SK-N-SH treated with all-trans-retinoic acid at 6 μM for 48 hours (cell line): ENCODE data around the gene ASIC1.
A peak's percentile ranks its signal among the peaks of the same experiment; 100 is the strongest.

Experiments used
- ATAC-seq: fragments of 200-7000 bp; cut with Tn5 transposase; 3 replicates; pipeline ENCODE4 v1.9.1; 2020; ENCODE audit warnings: mild to moderate bottlenecking, moderate library complexity
- ARNTL ChIP-seq: fragments of 450-650 bp; formaldehyde crosslinking; IDR thresholded peaks from 2 replicates; pipeline ENCODE4 v1.5.0; 2020; ENCODE audit warnings: low read depth, mild to moderate bottlenecking, moderate library complexity, borderline replicate concordance
- CSDC2 ChIP-seq: fragments of 250-450 bp; sonication (Bioruptor Pico); IDR thresholded peaks from 2 replicates; pipeline ENCODE4 v1.5.0; 2020; ENCODE audit warnings: mild to moderate bottlenecking, moderate library complexity
- ISL1 ChIP-seq: fragments of 250-450 bp; sonication (Bioruptor Pico); IDR thresholded peaks from 2 replicates; pipeline ENCODE4 v2.1.2; 2022; ENCODE audit warnings: mild to moderate bottlenecking, moderate library complexity
- OSR1 ChIP-seq: fragments of 250-450 bp; sonication (Bioruptor Pico); IDR thresholded peaks from 2 replicates; pipeline ENCODE4 v1.8.0; 2022; ENCODE audit warnings: moderate library complexity, mild to moderate bottlenecking, inconsistent platforms
- PATZ1 ChIP-seq: fragments of 250-450 bp; sonication (Bioruptor Pico); IDR thresholded peaks from 2 replicates; pipeline ENCODE4 v1.8.0; 2020; ENCODE audit warnings: mild to moderate bottlenecking, moderate library complexity, borderline replicate concordance
- PPARA ChIP-seq: fragments of 250-450 bp; sonication (Bioruptor Pico); IDR thresholded peaks from 2 replicates; pipeline ENCODE4 v1.5.0; 2020; ENCODE audit warnings: mild to moderate bottlenecking, borderline replicate concordance
- SNAI2 ChIP-seq: fragments of 250-450 bp; sonication (Bioruptor Pico); IDR thresholded peaks from 2 replicates; pipeline ENCODE4 v1.5.0; 2020; ENCODE audit warnings: mild to moderate bottlenecking, moderate library complexity
- TCF4 ChIP-seq: fragments of 250-450 bp; sonication (Bioruptor Pico); IDR thresholded peaks from 2 replicates; pipeline ENCODE4 v1.8.0; 2021; ENCODE audit warnings: mild to moderate bottlenecking, moderate library complexity, borderline replicate concordance
- ZC3H10 ChIP-seq: fragments of 250-450 bp; sonication (Bioruptor Pico); IDR thresholded peaks from 2 replicates; pipeline ENCODE4 v1.5.1; 2021; ENCODE audit warnings: mild to moderate bottlenecking, moderate library complexity
- ZFP3 ChIP-seq: fragments of 250-450 bp; sonication (Bioruptor Pico); IDR thresholded peaks from 2 replicates; pipeline ENCODE4 v1.5.0; 2020; ENCODE audit warnings: mild to moderate bottlenecking, moderate library complexity
- ZNF565 ChIP-seq: fragments of 450-650 bp; formaldehyde crosslinking; conservative IDR thresholded peaks from 2 replicates; pipeline ENCODE4 v1.5.0; 2020; ENCODE audit warnings: low read depth, mild to moderate bottlenecking, moderate library complexity
- ZNF70 ChIP-seq: fragments of 450-650 bp; formaldehyde crosslinking; IDR thresholded peaks from 2 replicates; pipeline ENCODE4 v1.5.0; 2020; ENCODE audit warnings: mild to moderate bottlenecking, moderate library complexity
- ZNF8 ChIP-seq: fragments of 450-650 bp; formaldehyde crosslinking; IDR thresholded peaks from 2 replicates; pipeline ENCODE4 v1.5.0; 2020; ENCODE audit warnings: mild to moderate bottlenecking, moderate library complexity
- TF ChIP-seq, protein P1 (sequence below): fragments of 250-450 bp; sonication (Bioruptor Pico); IDR thresholded peaks from 2 replicates; pipeline ENCODE4 v1.5.1; 2020; ENCODE audit warnings: low read depth, mild to moderate bottlenecking, moderate library complexity
- TF ChIP-seq, protein P2 (sequence below): fragments of 250-450 bp; sonication (Bioruptor Pico); IDR thresholded peaks from 2 replicates; pipeline ENCODE4 v1.8.0; 2021; ENCODE audit warnings: low read depth, mild to moderate bottlenecking, moderate library complexity, borderline replicate concordance
- TF ChIP-seq, protein P3 (sequence below): fragments of 250-450 bp; sonication (Bioruptor Pico); IDR thresholded peaks from 2 replicates; pipeline ENCODE4 v1.5.1; 2021; ENCODE audit warnings: mild to moderate bottlenecking, moderate library complexity

Gene ASIC1

GRCh38 chr12:50088577-50089335 lies 31.4 kb downstream of the ASIC1 start:
- TF ChIP-seq ZNF8 (CRISPR knock-in tag) (no peak), ZC3H10 (CRISPR knock-in tag) (no peak), SNAI2 (no peak), PPARA (CRISPR knock-in tag) (no peak), ARNTL (CRISPR knock-in tag) (no peak), CSDC2 (CRISPR knock-in tag) (no peak)
- TF ChIP-seq, protein P1, sequence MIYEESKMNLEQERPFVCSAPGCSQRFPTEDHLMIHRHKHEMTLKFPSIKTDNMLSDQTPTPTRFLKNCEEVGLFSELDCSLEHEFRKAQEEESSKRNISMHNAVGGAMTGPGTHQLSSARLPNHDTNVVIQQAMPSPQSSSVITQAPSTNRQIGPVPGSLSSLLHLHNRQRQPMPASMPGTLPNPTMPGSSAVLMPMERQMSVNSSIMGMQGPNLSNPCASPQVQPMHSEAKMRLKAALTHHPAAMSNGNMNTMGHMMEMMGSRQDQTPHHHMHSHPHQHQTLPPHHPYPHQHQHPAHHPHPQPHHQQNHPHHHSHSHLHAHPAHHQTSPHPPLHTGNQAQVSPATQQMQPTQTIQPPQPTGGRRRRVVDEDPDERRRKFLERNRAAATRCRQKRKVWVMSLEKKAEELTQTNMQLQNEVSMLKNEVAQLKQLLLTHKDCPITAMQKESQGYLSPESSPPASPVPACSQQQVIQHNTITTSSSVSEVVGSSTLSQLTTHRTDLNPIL, result no peak
- peak; percentile 21; the same call in 2 of the 3 replicates for ATAC-seq

DNA sequence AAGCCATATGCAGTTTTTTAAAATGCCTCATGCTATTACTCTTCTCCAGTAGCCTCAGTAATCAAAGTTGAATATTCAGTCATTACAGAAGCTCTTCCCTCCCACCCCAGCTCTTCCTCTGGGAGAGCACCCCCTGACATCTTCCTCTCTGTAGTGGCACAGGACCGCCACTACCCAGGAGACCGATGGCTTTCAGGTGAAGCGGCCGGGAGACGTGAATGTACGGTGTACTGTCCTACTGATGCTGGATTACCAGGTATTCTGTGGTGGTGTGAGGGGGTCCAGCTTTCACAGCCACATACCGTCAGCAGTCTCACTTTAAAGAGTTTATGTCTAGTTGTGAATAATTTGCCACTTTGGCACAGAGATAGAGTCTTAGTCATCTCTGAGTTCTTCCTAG lies 32.3 kb downstream of the ASIC1 start:
- no peak for TF ChIP-seq PATZ1 (CRISPR knock-in tag)
- TF ChIP-seq SNAI2, result no peak
- TF ChIP-seq CSDC2 (CRISPR knock-in tag), result no peak
- TF ChIP-seq, protein P2, sequence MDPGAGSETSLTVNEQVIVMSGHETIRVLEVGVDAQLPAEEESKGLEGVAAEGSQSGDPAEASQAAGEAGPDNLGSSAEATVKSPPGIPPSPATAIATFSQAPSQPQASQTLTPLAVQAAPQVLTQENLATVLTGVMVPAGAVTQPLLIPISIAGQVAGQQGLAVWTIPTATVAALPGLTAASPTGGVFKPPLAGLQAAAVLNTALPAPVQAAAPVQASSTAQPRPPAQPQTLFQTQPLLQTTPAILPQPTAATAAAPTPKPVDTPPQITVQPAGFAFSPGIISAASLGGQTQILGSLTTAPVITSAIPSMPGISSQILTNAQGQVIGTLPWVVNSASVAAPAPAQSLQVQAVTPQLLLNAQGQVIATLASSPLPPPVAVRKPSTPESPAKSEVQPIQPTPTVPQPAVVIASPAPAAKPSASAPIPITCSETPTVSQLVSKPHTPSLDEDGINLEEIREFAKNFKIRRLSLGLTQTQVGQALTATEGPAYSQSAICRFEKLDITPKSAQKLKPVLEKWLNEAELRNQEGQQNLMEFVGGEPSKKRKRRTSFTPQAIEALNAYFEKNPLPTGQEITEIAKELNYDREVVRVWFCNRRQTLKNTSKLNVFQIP (CRISPR knock-in tag), result no peak
- TF ChIP-seq, all 23 proteins: peak for 0
- no peak for ATAC-seq

DNA sequence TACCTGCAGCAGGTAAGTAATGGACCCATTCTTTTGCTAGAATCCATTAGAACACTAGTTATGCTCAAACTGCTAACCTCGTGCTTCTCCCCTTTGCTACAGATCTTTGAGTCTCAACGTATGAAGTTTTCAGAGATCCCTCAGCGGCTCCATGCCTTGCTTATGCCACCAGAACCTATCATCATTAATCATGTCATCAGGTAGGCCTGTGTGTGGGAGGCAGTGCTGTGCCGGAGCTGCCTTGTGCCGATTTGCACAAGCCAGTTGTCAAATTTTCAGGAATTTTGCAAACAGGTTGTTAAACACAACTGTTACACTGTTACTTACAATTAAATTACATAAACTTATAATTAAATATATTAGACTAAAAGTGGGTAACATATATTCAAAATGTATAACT lies 33.0 kb downstream of the ASIC1 start:
- ATAC-seq, result no peak
- TF ChIP-seq OSR1 (CRISPR knock-in tag), result no peak
- no peak for TF ChIP-seq TCF4 (CRISPR knock-in tag)
- TF ChIP-seq, protein P1, result no peak
- no peak for TF ChIP-seq ZNF565 (CRISPR knock-in tag)
- no peak for TF ChIP-seq ZFP3

- no peak for ATAC-seq
- TF ChIP-seq PATZ1 (CRISPR knock-in tag) (no peak), ISL1 (CRISPR knock-in tag) (no peak), ZNF565 (CRISPR knock-in tag) (no peak), ARNTL (CRISPR knock-in tag) (no peak), TCF4 (CRISPR knock-in tag) (no peak), ZFP3 (no peak), ZNF70 (CRISPR knock-in tag) (no peak)
- TF ChIP-seq, protein P1, result no peak
- TF ChIP-seq, protein P2 (CRISPR knock-in tag), result no peak
- TF ChIP-seq, protein P3, sequence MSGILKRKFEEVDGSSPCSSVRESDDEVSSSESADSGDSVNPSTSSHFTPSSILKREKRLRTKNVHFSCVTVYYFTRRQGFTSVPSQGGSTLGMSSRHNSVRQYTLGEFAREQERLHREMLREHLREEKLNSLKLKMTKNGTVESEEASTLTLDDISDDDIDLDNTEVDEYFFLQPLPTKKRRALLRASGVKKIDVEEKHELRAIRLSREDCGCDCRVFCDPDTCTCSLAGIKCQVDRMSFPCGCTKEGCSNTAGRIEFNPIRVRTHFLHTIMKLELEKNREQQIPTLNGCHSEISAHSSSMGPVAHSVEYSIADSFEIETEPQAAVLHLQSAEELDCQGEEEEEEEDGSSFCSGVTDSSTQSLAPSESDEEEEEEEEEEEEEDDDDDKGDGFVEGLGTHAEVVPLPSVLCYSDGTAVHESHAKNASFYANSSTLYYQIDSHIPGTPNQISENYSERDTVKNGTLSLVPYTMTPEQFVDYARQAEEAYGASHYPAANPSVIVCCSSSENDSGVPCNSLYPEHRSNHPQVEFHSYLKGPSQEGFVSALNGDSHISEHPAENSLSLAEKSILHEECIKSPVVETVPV (CRISPR knock-in tag), result no peak
Observed at GRCh38 chr12:50097952-50098351, 40.6 kb downstream of the ASIC1 start.
